ENCODE data around the gene LDLRAD2.

- no peak for TF ChIP-seq CTCF (conservative IDR thresholded peaks at IDR 0.05 in 1 of 2, IDR thresholded peaks at IDR 0.05 in 1 of 2; ENCODE audit: extremely low read depth in 1 of 2, insufficient read depth in 1 of 2, low read depth in 1 of 2, low read length in 2 of 2)
- TF ChIP-seq EZH2 (IDR thresholded peaks at IDR 0.05; ENCODE audit: borderline replicate concordance, low read length): no peak
Measured at GRCh38 chr1:21764615-21765423, 47.2 kb upstream of the LDLRAD2 start.
